A549 treated with Mapracorat at 1 μM for 4 hours (cell line): ENCODE results near the gene ZNF845. TPM values are rescaled to one million over a fixed set of nuclear protein-coding genes. Genes with fewer than 3 reads are reported as not detected.

Experiments
- total RNA-seq: library from RNA; stranded (reverse); fragments of 200-300 nt; extraction: Qiagen RNA extraction; gene quantifications from 5 replicates; pipeline ENCODE4 v1.2.3, GENCODE V29; 2022

ZNF845 gene
- total RNA-seq: 3.1 to 4.3 TPM (median 3.5 TPM) in 5 replicates

DNA sequence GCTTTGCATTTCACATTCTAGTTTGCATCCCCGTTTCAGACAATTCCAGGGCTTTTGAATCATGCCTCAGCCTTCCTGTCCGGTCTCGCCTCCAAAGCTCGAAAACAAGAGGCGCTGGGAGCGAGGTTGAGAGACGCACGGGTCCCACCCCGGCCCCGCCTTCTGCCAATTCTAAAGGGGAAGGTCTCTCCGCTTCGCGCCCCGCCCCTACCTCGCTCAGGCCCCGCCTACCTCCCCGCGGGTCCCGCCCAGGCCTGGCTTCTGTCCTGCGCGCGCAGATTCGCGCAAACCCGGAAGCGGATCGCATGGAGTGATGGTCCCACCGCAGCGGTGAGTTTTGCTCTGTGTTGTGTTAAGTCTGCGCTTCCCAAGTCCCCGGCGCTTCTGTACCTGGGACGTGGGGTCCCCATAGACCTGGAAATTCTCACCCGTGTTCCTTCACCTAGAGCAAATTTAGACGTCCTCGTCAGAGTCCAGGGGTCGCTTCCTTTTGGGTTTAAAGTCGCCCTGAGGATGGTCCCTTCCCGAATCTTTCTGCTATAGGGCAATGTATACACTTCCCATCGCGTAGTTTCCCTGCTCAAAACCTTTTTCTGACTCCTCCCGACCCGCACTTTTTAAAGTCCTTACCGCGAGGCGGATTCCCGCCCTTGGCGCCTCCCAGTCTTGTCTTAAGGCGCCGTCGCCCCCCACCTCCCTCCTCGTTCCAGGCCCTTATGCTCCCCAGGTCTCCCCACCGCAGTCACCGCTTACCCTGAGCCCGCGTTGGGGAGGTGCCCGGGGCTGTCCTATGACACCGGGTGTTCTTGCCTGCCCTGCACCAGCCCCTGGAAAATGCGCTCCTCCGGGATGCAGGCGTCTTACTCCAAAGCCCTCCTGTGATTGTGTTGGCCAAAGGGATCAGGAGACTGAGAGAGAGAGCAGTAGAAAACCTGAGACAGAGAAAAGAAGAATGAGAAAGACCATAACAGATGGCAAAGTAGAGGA, at the start of gene ZNF845:
Gene ZNF845, plus strand, starts transcription at position 287 of the 987 bp plus-strand sequence. CDS start 7,559 bp downstream, outside the sequence.

GRCh38 chr19:53365134-53365898, 31.8 kb downstream of the ZNF845 start, which contains the start of gene ZNF525:
Gene ZNF525, plus strand, starts transcription at chr19:53365705. Its CDS starts 6,577 bp downstream, at chr19:53372282.

DNA sequence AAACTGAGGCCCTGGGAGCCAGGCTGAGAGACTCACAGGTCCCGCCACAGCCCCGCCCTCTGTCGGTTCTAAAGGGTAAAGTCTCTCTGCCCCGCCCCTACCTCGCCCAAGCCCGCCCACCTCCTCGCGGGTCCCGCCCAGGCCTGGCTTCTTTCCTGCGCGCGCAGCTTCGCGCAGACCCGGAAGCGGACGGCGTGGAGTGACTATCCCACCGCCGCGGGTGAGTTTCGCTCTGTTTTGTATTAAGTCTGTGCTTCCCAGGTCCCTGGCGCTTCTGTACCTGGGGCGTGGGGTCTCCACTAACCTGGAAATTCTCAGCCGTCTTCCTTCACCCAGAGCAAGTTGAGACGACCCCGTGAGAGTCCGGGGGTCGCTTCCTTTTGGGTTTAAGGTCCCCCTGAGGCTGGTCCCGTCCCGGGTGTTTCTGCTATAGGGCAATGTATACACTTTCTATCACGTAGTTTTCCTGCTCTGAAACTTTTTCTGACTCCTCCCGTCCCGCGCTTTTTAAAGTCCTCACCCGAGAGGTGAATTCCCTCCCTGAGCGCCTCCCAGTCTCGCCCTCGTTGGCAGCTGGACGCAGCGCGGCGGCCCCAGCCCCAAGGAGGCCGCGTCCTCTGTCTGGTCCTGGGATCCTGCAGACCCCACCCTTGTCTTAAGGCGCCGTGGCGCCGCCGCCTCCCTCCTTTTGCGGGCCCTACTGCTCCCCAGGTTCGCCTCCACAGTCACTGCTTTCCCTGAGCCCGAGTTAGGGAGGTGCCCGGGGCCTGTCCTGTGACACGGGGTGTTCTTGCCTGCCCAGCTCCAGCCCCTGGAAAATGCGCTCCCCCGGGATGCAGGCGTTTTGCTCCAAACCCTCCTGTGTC, 61.7 kb downstream of the ZNF845 start, which contains the start of gene ZNF765:
Gene ZNF765, plus strand, starts transcription at position 176 of the 866 bp plus-strand sequence. CDS start 2,867 bp downstream, outside the sequence.

Other genes starting within 250 kb of the ZNF845 start
- 7.2 to 8.3 TPM (median 7.5 TPM) in 5 replicates for gene ZNF160, start 230.3 kb upstream of the ZNF845 start, total RNA-seq
- not detected in 5 replicates for gene ZNF415, start 200.8 kb upstream of the ZNF845 start, total RNA-seq
- not detected in 5 replicates for gene ZNF347, start 174.7 kb upstream of the ZNF845 start, total RNA-seq
- not detected in 5 replicates for gene ZNF665, start 140.4 kb upstream of the ZNF845 start, total RNA-seq
- not detected in 5 replicates for gene ZNF677, start 78.9 kb upstream of the ZNF845 start, total RNA-seq
- gene VN1R2, start 75.5 kb upstream of the ZNF845 start, total RNA-seq: not detected in 5 replicates
- not detected in 5 replicates for gene VN1R4, start 66.0 kb upstream of the ZNF845 start, total RNA-seq
- gene ZNF525, start 32.0 kb downstream of the ZNF845 start, total RNA-seq: 0.30 to 0.70 TPM (median 0.49 TPM) in 5 replicates
- 3.1 to 4.9 TPM (median 4.1 TPM) in 5 replicates for gene ZNF765, start 61.4 kb downstream of the ZNF845 start, total RNA-seq
- gene ZNF761, start 98.2 kb downstream of the ZNF845 start, total RNA-seq: 7.0 to 9.0 TPM (median 8.4 TPM) in 5 replicates
- gene ZNF813, start 134.0 kb downstream of the ZNF845 start, total RNA-seq: 0.13 to 0.37 TPM (median 0.17 TPM) in 5 replicates
- gene ZNF331, start 204.4 kb downstream of the ZNF845 start, total RNA-seq: 11.3 to 14.2 TPM (median 12.8 TPM) in 5 replicates